Measurements from ENCODE around the gene CLPSL2.

CLPSL2 gene

DNA sequence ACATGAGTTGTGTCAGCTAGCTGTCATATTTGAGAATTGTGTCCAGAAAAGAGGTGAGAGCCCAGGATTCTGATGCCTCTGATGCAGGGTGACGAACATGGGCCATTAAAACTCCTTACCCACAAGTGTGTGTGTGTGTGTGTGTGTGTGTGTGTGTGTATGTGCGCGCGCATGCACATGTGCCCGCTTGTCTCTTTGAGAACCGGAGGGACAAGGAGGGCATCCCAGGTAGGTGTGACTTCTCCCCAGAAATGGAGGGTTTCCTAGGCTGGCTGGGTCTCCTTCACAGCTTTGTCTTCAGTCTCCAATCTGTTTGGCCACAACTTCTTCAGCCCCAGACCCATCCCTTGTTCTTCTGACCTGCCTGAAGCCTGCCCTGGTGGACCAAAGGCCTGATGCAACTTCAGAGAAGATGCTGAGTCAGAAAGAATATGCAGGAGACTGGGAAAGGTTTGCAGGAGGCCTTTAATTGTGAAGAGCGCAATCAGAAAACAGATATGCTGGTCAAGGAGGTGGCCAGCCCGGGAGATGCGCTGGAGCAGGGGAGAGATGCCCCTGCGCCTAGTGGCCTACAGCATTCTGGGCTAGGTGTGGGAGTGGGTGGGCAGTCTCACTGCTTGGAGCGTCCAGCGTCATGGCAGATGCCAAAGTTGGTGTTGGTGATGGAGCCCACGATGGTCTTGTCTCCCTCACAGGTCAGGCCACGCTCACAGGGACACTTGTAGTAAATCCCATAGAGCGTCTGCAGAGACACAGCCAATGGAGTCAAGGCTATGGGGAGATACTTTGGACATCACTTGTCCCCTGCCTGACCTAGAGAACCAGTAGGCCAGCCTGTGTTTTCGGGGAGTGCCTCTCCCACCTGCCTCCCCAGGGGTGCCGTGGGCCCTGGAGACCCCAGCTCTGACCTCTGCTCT is 18.4 kb downstream of the CLPSL2 start:
- ATAC-seq (ENCODE audit: insufficient read depth, low read depth) (no peak), DNase-seq (no peak)
- no peak overlapping the region for H3K9ac ChIP-seq (ENCODE audit: low read depth, low read length)
- no peak overlapping the region for H3K27ac ChIP-seq (ENCODE audit: low read length)
- H3K9me3 ChIP-seq (ENCODE audit: insufficient read depth, low read length, severe bottlenecking), result no peaks in the 10 kb centered on the region
- H3K79me2 ChIP-seq (ENCODE audit: insufficient read depth, low read length), result no peaks in the 10 kb centered on the region
- no peak overlapping the region for H3K4me3 ChIP-seq (ENCODE audit: low read depth in 1 of 2, low read length in 2 of 2)
- H3K27me3 ChIP-seq (ENCODE audit: insufficient read depth, low read length, poor library complexity), result peaks cover 12% of the 10 kb centered on the region
- no peaks in the 10 kb centered on the region for H3K4me1 ChIP-seq (ENCODE audit: insufficient read depth, low read length)
- no peak overlapping the region for H3K4me2 ChIP-seq (ENCODE audit: insufficient read depth, low read length)
- no peaks in the 10 kb centered on the region for H3K36me3 ChIP-seq (ENCODE audit: insufficient read depth, low read length)
- H2AFZ ChIP-seq (ENCODE audit: low read depth, low read length), result no peak overlapping the region
- H4K20me1 ChIP-seq (ENCODE audit: insufficient read depth, low read length), result peaks cover 13% of the 10 kb centered on the region
- TF ChIP-seq EZH2 (IDR thresholded peaks at IDR 0.05; ENCODE audit: borderline replicate concordance, low read depth, low read length, severe bottlenecking) (no peak), CTCF (IDR thresholded peaks at IDR 0.05; ENCODE audit: borderline replicate concordance, extremely low read depth, low read length, poor library complexity, severe bottlenecking) (no peak)

DNA sequence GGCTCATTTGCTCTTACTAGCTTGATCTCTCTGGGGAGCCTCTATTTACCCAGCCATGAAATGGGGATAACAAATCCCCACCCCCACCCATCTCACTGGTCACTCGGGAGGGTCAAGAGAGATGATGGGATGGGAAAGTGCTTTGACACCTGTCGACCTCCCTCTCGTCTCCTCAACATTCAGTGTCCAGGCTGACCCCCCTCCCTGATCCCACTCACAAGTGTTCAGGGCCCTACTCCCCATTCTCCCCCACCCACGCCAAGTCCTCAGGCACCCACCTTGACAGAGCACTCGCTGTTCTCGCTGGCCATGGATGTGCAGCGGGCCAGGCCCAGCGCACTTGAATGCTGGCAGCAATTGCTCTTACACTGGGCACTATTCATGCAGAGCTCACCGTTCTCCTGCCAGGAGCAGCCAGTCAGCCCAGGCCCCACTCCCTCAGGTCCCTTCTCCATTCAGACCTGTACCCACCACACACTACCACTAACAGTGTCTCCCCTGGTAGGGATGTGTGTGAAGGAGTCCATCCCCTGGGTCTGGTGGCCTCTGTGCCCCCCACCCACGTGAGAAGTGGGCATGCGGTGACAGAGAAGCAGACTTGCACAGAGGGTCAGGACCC is 19.2 kb downstream of the CLPSL2 start:
- Histone ChIP-seq H3K79me2 (ENCODE audit: insufficient read depth, low read length) (no peaks in the 10 kb centered on the region), H4K20me1 (ENCODE audit: insufficient read depth, low read length) (peaks cover 13% of the 10 kb centered on the region), H3K36me3 (ENCODE audit: insufficient read depth, low read length) (no peaks in the 10 kb centered on the region), H3K27me3 (ENCODE audit: insufficient read depth, low read length, poor library complexity) (peaks cover 12% of the 10 kb centered on the region), H3K4me2 (ENCODE audit: insufficient read depth, low read length) (no peak overlapping the region), H3K27ac (ENCODE audit: low read length) (no peak overlapping the region), H3K4me1 (ENCODE audit: insufficient read depth, low read length) (no peaks in the 10 kb centered on the region), H3K9ac (ENCODE audit: low read depth, low read length) (no peak overlapping the region), H3K4me3 (ENCODE audit: low read depth in 1 of 2, low read length in 2 of 2) (no peak overlapping the region), H2AFZ (ENCODE audit: low read depth, low read length) (no peak overlapping the region), H3K9me3 (ENCODE audit: insufficient read depth, low read length, severe bottlenecking) (no peaks in the 10 kb centered on the region)
- no peak for TF ChIP-seq CTCF (IDR thresholded peaks at IDR 0.05; ENCODE audit: borderline replicate concordance, extremely low read depth, low read length, poor library complexity, severe bottlenecking)
- no peak for TF ChIP-seq EZH2 (IDR thresholded peaks at IDR 0.05; ENCODE audit: borderline replicate concordance, low read depth, low read length, severe bottlenecking)
- no peak for DNase-seq
- ATAC-seq (ENCODE audit: insufficient read depth, low read depth), result no peak

DNA sequence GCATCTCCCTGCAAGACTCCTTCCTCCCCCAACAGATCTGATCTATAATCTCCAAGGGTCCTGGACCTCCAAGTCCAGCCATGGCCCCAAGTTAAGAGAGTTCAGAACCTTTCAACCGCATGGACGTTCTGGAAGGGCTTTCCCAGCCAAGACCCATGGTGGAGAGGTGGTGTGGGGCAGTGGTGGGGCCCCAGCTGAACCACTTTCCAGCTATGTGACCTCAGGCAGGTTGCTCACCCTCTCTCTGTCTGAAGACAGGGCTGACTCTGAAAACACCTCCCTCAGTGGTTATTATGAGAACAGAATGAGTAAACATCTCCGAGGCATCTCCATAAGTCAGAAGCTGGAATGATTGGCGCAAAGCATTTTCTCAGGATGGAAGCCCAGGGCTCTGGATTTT is 19.8 kb downstream of the CLPSL2 start:
- no peaks in the 10 kb centered on the region for H3K36me3 ChIP-seq (ENCODE audit: insufficient read depth, low read length)
- TF ChIP-seq EZH2 (IDR thresholded peaks at IDR 0.05; ENCODE audit: borderline replicate concordance, low read depth, low read length, severe bottlenecking) (no peak), CTCF (IDR thresholded peaks at IDR 0.05; ENCODE audit: borderline replicate concordance, extremely low read depth, low read length, poor library complexity, severe bottlenecking) (no peak)
- H3K4me3 ChIP-seq (ENCODE audit: low read depth in 1 of 2, low read length in 2 of 2), result no peak overlapping the region
- no peaks in the 10 kb centered on the region for H3K4me1 ChIP-seq (ENCODE audit: insufficient read depth, low read length)
- ATAC-seq (ENCODE audit: insufficient read depth, low read depth), result no peak
- DNase-seq, result no peak
- no peak overlapping the region for H3K9ac ChIP-seq (ENCODE audit: low read depth, low read length)
- H3K27ac ChIP-seq (ENCODE audit: low read length), result no peak overlapping the region
- peaks cover 12% of the 10 kb centered on the region for H3K27me3 ChIP-seq (ENCODE audit: insufficient read depth, low read length, poor library complexity)
- H4K20me1 ChIP-seq (ENCODE audit: insufficient read depth, low read length), result peaks cover 13% of the 10 kb centered on the region
- H2AFZ ChIP-seq (ENCODE audit: low read depth, low read length), result no peak overlapping the region
- no peaks in the 10 kb centered on the region for H3K79me2 ChIP-seq (ENCODE audit: insufficient read depth, low read length)
- no peaks in the 10 kb centered on the region for H3K9me3 ChIP-seq (ENCODE audit: insufficient read depth, low read length, severe bottlenecking)
- H3K4me2 ChIP-seq (ENCODE audit: insufficient read depth, low read length), result no peak overlapping the region

Measured in DND-41 (cell line).